Spleen (tissue), 7 donors: ENCODE measurements around the gene UFSP1.

Source experiments
- CTCF ChIP-seq, 11 experiments: fragments of 200-600 bp in 7 of 11; fragments of 450-650 bp in 4 of 11; sonication (generic) in 4 of 11; IDR thresholded peaks in 8 of 11; conservative IDR thresholded peaks in 3 of 11; 1 replicate in 7 of 11; 2 replicates in 4 of 11; pipeline versions ENCODE4 v1.4.0 to v1.8.0; 2016 to 2021; ENCODE audit warnings: antibody characterized with exemption in 11 of 11, inconsistent platforms in 4 of 11, mild to moderate bottlenecking in 1 of 11
- POLR2A ChIP-seq, 3 donors: fragments of 450-650 bp; IDR thresholded peaks; one replicate each; pipeline ENCODE4 v1.5.1; 2017; ENCODE audit warnings: antibody characterized with exemption in 3 of 3, mild to moderate bottlenecking in 1 of 3
- donor health status: DM: no; HTN: no; CAD: no; lungs with moderate emphysema.
- donor health status: DM: no; HTN: no; CAD: no.
- donor health status: DM: no; HTN: no; CAD: no.

GRCh38 chr7:100867776-100868485 is 21.6 kb downstream of the UFSP1 start:
- TF ChIP-seq CTCF (IDR thresholded peaks at IDR 0.05 in 8 of 11, conservative IDR thresholded peaks at IDR 0.05 in 3 of 11) (no peak), POLR2A (IDR thresholded peaks at IDR 0.05) (no peak)
